GM12801 (cell line): ENCODE data around the gene GPRC5D.

ENCODE experiments used
- CTCF ChIP-seq: IDR thresholded peaks from one replicate; pipeline ENCODE4 v1.5.1; 2011; ENCODE audit warnings: control low read depth; ENCODE audit not compliant: insufficient read length; ENCODE audit errors: extremely low read depth

The GPRC5D gene

GRCh38 chr12:12997734-12998133 lies 45.8 kb upstream of the GPRC5D start:
- no peak for TF ChIP-seq CTCF

GRCh38 chr12:12997156-12997555 lies 45.2 kb upstream of the GPRC5D start:
- TF ChIP-seq CTCF, result no peak

- no peak for TF ChIP-seq CTCF
These were observed 44.2 kb upstream of the GPRC5D start for GRCh38 chr12:12996209-12996608.

- no peak for TF ChIP-seq CTCF
These were observed 43.1 kb upstream of the GPRC5D start for GRCh38 chr12:12995088-12995487.

GRCh38 chr12:12993367-12993766 lies 41.4 kb upstream of the GPRC5D start:
- TF ChIP-seq CTCF, result no peak

GRCh38 chr12:12992418-12993130 lies 40.6 kb upstream of the GPRC5D start:
- no peak for TF ChIP-seq CTCF

GRCh38 chr12:12990700-12991468 lies 38.9 kb upstream of the GPRC5D start:
- no peak for TF ChIP-seq CTCF
